HG02588 (cell line): ENCODE data around the gene DENND5B.
A peak's percentile ranks its signal among the peaks of the same experiment; 100 is the strongest.
"Not testable (repeated sequence)": the region's sequence is repeated elsewhere in the genome, so short reads cannot be mapped to it uniquely, and the experiment has no call there.

Source experiments
- ATAC-seq: cut with Tn5 transposase; IDR thresholded peaks from one replicate; pipeline ENCODE4 v1.9.1; 2021; ENCODE audit warnings: mild to moderate bottlenecking, moderate library complexity; ENCODE audit not compliant: unreplicated experiment

DENND5B gene

GRCh38 chr12:31594681-31595080 is 3.7 kb upstream of the DENND5B start:
- ATAC-seq = no peak

- peak; percentile 2 for ATAC-seq
These were observed 505 bp upstream of the DENND5B start for GRCh38 chr12:31591380-31591901.

DNA sequence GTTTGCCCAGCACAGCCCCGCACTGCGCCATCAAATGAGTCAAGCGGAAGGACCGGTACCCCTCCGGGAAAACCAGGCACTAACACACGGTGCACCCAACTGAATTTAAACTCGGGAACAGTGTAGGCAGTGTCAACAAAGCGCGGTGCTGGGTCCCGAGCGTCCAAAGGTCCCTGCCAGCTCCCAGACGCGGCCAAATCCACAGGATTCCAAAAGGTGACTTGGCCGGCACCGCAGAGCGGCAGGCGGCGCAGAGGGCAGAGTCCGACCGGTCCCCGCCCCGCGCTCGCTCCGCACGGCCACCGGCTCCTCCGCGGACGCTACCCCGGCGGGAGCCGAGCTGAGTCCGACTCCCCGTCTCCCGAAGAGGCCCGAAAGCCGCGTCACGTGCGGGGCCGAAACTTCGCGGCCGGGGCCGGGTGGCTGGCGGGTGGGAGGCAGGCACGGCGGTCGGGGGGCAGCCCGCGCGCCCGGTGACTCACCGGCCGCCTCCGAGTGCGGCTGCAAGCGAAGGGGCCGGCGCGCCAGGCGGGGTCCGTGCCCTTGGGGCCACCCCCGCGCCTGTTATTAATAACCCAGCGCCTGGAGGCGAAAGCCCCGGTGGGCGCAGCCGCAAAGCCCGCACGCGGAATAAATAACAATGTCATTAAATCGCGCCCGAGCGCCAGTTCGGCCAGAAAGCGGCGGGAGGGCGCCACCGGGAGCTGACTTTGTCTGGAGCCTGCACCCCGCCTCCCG is 863 bp downstream of the DENND5B start:
- peak; percentile 43 for ATAC-seq

- ATAC-seq = no peak
These were observed 1.4 kb downstream of the DENND5B start for GRCh38 chr12:31589598-31589903.

DNA sequence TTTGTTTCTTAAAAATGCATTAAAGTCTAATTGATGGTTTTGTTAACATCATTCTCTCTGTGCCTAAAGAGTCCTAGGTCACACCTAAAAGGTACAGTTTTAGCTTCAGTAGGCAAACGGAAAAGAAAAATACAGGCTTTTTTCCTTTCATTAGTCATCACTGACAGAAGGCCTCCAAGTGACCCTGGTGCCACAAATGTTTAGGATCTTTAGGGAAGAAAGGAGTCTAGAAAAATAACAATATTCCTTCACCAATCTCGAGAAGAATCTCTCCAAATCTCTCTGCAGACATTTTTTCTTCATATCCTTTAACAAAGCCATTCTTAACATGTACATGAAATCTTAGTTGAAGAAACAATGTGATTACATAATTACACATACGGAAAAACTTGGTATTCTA is 2.0 kb downstream of the DENND5B start:
- ATAC-seq = no peak

- ATAC-seq = no peak
These were observed 4.2 kb downstream of the DENND5B start for GRCh38 chr12:31586728-31587127.

- ATAC-seq = no peak
These were observed 5.0 kb downstream of the DENND5B start for GRCh38 chr12:31585895-31586294.

GRCh38 chr12:31585271-31585670 is 5.7 kb downstream of the DENND5B start:
- no peak for ATAC-seq

DNA sequence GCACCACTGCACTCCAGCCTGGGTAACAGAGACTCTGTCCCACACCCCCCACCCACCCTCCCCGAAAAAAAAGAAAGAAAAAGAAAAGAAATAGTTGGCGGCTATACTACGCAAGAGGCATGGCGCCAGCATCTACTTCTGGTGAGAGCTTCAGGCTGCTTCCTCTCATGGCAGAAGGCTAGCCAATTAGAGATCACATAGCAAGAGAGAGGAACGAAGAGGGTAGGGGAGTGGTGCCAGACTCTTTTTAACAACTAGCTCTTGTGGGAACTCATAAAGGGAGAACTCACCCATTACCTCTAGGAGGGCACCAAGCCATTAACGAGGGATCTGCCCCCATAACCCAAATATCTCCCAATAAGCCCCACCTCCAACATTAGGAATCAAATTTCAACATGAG is 6.2 kb downstream of the DENND5B start:
- ATAC-seq = no peak

- no peak for ATAC-seq
These were observed 7.1 kb downstream of the DENND5B start for GRCh38 chr12:31583878-31584277.

DNA sequence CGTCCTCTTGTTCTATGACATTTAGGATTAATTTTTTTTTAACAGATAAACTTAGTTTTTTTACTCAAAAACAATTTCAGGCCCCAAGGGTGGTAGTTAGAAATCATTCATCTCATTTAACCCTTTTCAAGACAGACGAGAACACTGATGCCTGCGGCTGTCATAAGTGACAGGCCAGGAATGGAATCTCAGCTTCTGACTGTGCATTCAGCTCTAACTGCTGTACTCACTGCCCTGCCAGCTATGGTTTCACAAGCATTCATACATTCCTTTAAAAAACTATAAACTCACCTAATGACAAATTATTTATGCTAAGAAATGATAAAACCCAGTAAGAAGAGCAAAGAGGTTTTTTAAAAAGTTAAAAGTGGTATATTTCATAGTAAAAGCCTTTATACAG is 8.8 kb downstream of the DENND5B start:
- no peak for ATAC-seq

- no peak for ATAC-seq
These were observed 12.3 kb downstream of the DENND5B start for GRCh38 chr12:31578632-31579031.

- no peak for ATAC-seq
These were observed 15.9 kb downstream of the DENND5B start for GRCh38 chr12:31574803-31575575.

DNA sequence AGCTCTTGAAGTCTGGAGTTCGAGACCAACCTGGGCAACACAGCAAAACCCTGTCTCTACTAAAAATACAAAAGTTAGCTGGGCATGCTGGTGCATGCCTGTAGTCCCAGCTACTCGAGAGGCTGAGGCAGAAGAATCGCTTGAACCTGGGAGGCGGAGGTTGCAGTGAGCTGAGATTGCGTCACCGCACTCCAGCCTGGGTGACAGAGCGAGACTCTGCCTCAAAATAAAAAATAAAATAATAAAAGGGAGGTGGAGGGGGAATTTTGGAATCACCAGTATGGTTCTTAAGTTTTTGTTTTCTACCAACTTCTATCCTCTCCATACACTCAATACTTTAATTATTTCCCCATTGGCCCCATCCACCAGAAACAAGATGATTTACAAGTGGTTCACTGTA is 16.6 kb downstream of the DENND5B start:
- ATAC-seq = not testable (repeated sequence)

GRCh38 chr12:31572900-31573600 is 17.9 kb downstream of the DENND5B start:
- no peak for ATAC-seq

DNA sequence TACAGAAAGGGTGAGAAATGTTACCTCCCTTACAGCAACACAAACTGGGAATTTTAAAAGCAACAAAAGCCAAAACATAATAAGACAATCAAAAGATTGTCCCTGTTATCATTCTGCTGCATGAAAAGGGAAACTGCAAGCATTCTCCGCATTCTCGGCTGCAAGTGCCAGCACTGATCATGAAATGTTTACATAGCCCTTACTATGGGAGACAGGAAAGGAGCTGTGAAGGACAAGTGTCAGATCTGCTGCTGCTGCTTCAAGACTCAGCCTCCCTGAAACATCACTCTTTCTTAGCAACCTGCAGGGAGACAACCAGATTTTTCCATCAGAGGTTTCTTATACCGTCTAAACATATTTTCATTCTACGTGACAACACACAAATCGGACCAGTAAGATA is 20.1 kb downstream of the DENND5B start:
- ATAC-seq = no peak

- ATAC-seq = not testable (repeated sequence)
These were observed 21.4 kb downstream of the DENND5B start for GRCh38 chr12:31569517-31569916.

DNA sequence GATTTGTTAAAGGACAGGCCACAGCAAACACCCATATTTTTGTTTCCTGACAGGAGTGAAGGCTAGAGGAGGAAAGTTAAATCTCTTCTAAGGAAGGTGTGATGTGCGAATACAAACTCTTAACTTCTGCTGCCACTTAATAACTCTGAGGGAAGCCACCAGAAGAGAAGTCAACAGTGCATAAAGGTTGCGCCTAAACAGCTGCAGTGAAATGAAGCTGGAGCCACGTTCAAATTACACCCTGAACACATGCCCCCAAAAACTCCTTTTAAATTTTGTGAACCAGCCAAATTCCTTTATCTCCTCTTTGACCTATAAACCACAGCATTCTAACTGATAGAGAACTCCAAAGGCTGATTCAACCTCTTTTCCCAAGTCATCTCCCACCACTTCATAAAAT is 22.4 kb downstream of the DENND5B start:
- ATAC-seq = no peak

DNA sequence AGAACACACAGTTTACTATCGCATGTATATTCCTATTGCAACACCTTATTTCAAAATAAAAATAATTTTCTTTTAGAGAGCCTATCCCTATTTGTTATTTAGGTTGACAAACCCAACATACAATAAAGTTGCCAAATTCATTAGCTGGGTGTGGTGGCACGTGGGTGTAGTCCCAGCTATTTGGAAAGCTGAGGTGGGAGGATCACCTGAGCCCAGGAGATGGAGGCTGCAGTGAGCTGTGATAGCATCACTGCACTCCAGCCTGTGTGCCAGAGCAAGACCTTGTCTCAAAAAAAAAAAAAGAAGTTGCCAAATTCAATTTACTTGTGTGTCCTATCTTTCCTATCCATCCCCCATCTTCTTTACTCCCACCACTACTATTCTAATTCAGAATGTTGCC is 23.9 kb downstream of the DENND5B start:
- no peak for ATAC-seq

DNA sequence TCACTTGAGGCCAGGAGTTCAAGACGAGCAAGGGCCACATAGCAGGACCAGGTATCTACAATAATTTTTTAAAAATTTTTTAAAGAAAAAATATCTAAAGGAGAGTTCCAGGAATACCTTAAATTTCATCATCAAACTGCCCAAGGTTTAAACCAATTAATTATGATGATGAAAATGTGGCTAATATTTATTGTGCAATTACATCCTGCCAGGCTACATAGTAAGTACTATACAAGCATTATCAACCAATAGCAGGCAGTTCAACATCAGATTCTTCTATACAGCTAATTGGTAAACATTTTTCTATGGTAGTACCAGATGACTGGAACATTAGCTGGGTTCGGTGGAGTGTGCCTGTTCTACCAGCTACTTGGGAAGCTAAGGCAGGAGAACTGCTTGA is 24.4 kb downstream of the DENND5B start:
- ATAC-seq = no peak

DNA sequence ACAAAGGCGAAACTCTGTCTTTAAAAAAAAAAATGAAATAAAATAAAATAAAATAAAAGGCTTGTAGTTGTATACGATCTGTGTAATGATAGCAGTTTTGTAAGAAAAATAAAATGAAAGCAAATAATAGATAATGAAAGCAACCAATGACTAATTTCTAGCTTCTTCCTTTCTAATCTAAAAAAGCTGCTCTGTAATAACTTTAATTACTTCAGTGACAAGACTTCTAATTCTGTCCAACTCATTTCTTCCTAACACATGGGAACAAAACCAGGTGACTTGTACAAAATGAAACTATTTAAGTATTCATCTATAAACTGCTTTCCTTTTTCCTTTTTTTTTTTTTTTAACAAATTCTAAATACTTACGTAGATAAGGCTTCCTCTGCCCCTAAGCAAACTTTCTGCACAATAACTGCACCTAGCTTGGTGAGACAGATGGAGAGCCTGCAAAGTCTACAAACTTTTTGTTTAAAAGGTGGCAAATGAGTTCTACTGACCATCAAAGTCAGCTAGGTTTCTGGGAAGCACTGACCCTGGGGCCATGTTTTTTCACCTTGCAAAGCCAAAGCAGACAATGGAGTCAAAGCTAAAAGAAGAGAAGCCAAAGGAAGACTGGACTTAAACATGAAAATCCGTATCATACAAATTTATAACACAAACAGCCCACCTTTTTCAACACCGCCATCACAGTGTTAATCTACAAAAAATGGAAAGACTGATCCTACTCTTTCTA is 28.2 kb downstream of the DENND5B start:
- no peak for ATAC-seq
